Measurements from ENCODE around the gene MRPL24.
"Not testable (repeated sequence)": the region's sequence is repeated elsewhere in the genome, so short reads cannot be mapped to it uniquely, and the experiment has no call there.

MRPL24 gene

DNA sequence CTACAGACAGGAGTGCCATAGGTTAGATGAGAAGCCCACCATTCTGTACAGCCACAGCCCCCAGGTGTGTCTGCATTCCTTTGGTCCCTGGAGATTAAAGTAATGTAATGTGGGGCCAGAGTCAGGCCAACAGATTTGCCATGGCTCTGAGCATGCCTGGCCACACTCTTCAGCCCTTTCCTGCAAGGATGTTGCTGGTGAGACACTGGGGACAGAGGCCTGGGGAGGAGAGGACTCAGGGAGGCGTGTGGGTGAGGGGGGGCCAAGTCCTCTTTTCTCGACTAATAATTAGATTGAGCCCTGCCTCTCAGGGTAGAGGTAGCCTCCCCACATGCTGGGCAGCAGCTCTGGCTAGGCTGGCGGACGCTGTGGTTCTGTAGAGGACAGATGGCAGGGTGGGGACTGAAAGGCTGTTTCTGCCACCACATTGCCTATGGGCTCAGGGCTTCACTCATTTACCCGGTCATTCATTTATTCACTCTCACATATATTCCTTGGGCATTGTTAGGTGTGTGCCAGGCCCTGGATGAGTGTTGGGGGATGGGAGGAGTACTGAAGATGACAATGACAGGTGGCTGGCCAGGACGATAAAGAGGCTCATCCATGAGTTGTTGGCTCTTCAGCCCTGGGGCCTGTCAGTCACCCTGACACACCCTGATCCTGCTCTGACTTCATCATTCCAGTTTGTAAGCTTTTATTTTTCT lies 19.4 kb upstream of the MRPL24 start:
- no peaks in the 10 kb centered on the region for H3K9me3 ChIP-seq (replicated peaks; ENCODE audit: insufficient read depth, low read length)
- H3K4me3 ChIP-seq (ENCODE audit: low read length): no peak overlapping the region
- no peaks in the 10 kb centered on the region for H3K9me2 ChIP-seq (replicated peaks; ENCODE audit: insufficient read depth, low read length)
- no peak overlapping the region for H3K4me2 ChIP-seq (ENCODE audit: low read depth, low read length)
- H3K4me1 ChIP-seq (ENCODE audit: low read length): no peaks in the 10 kb centered on the region
- H3K27me3 ChIP-seq (replicated peaks; ENCODE audit: insufficient read depth, low read length): no peaks in the 10 kb centered on the region
- no peaks in the 10 kb centered on the region for H3K36me3 ChIP-seq (replicated peaks; ENCODE audit: insufficient read depth, low read length)
- no peaks in the 10 kb centered on the region for H3K79me2 ChIP-seq (ENCODE audit: low read length)
- no peak overlapping the region for H3K9ac ChIP-seq (ENCODE audit: low read length)
- H4K20me1 ChIP-seq (ENCODE audit: insufficient read depth, low read length): no peaks in the 10 kb centered on the region
- no peak for DNase-seq
- no peaks in the 10 kb centered on the region for H3F3A ChIP-seq (ENCODE audit: insufficient read depth, low read length)
- H3K27ac ChIP-seq (ENCODE audit: low read length): no peak overlapping the region
- no peak for TF ChIP-seq EZH2 (optimal IDR thresholded peaks at IDR 0.05; ENCODE audit: low read depth, low read length)
- TF ChIP-seq, protein P1, sequence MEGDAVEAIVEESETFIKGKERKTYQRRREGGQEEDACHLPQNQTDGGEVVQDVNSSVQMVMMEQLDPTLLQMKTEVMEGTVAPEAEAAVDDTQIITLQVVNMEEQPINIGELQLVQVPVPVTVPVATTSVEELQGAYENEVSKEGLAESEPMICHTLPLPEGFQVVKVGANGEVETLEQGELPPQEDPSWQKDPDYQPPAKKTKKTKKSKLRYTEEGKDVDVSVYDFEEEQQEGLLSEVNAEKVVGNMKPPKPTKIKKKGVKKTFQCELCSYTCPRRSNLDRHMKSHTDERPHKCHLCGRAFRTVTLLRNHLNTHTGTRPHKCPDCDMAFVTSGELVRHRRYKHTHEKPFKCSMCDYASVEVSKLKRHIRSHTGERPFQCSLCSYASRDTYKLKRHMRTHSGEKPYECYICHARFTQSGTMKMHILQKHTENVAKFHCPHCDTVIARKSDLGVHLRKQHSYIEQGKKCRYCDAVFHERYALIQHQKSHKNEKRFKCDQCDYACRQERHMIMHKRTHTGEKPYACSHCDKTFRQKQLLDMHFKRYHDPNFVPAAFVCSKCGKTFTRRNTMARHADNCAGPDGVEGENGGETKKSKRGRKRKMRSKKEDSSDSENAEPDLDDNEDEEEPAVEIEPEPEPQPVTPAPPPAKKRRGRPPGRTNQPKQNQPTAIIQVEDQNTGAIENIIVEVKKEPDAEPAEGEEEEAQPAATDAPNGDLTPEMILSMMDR (IDR thresholded peaks at IDR 0.05; ENCODE audit: low read length): no peak
- no peak for TF ChIP-seq EZH2phosphoT487 (IDR thresholded peaks at IDR 0.05; ENCODE audit: low read length)
- H2AFZ ChIP-seq (ENCODE audit: low read length): no peak overlapping the region

DNA sequence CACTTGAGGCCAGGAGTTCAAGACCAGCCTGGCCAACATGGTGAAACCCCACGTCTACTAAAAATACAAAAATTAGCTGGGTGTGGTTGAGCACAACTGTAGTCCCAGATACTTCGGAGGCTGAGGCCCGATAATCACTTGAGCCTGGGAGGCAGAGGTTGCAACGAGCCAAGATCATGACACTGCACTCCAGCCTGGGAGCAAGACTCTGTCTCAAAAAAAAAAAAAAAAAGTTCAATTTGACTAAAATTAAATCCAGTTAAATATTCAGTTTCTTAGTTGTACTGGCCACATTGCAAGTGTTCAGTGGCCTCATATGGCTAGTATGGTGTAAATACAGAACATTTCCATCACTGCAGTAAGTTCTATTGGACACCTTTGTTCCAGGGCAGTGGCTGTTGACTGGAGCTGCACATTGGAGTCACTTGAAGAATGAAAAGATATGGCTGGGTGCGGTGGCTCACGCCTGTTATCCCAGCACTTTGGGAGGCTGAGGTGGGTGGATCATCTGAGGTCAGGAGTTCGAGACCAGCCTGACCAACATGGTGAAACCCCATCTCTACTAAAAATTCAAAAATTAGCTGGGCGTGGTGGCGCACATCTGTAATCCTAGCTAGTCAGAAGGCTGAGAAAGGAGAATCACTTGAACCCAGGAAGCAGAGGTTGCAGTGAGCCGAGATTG lies 16.8 kb upstream of the MRPL24 start:
- not testable (repeated sequence) for H2AFZ ChIP-seq (ENCODE audit: low read length); H3K36me3 ChIP-seq (replicated peaks; ENCODE audit: insufficient read depth, low read length); H3F3A ChIP-seq (ENCODE audit: insufficient read depth, low read length); H3K27me3 ChIP-seq (replicated peaks; ENCODE audit: insufficient read depth, low read length); H3K9me2 ChIP-seq (replicated peaks; ENCODE audit: insufficient read depth, low read length); H3K79me2 ChIP-seq (ENCODE audit: low read length); H3K9ac ChIP-seq (ENCODE audit: low read length); H3K4me1 ChIP-seq (ENCODE audit: low read length); H3K4me3 ChIP-seq (ENCODE audit: low read length); H3K9me3 ChIP-seq (replicated peaks; ENCODE audit: insufficient read depth, low read length); H4K20me1 ChIP-seq (ENCODE audit: insufficient read depth, low read length); DNase-seq; H3K27ac ChIP-seq (ENCODE audit: low read length); H3K4me2 ChIP-seq (ENCODE audit: low read depth, low read length)

DNA sequence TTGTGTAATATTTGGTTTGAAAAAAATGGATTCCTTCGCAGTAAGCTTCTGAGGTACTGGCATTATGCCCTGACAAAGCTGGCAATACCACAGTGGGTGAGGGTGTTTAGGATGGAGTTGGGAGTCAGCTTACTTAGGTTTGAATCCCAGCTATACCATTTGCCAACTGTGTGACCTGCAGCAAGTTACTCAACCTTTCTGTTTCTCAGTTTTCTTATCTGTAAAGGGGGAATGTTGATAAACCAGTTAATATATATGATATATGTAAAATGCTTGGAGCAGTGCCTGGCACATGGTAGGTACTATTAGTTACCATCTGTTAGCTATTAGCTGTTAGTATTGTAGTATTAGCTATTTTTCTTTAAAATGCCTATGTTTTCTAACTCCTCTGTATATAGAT lies 15.5 kb upstream of the MRPL24 start:
- H4K20me1 ChIP-seq (ENCODE audit: insufficient read depth, low read length): no peaks in the 10 kb centered on the region
- no peaks in the 10 kb centered on the region for H3F3A ChIP-seq (ENCODE audit: insufficient read depth, low read length)
- H3K27ac ChIP-seq (ENCODE audit: low read length): no peak overlapping the region
- no peak overlapping the region for H2AFZ ChIP-seq (ENCODE audit: low read length)
- TF ChIP-seq, protein P1 (IDR thresholded peaks at IDR 0.05; ENCODE audit: low read length): no peak
- TF ChIP-seq EZH2phosphoT487 (IDR thresholded peaks at IDR 0.05; ENCODE audit: low read length): no peak
- no peak for TF ChIP-seq EZH2 (optimal IDR thresholded peaks at IDR 0.05; ENCODE audit: low read depth, low read length)
- no peak overlapping the region for H3K9ac ChIP-seq (ENCODE audit: low read length)
- H3K27me3 ChIP-seq (replicated peaks; ENCODE audit: insufficient read depth, low read length): no peaks in the 10 kb centered on the region
- H3K36me3 ChIP-seq (replicated peaks; ENCODE audit: insufficient read depth, low read length): no peaks in the 10 kb centered on the region
- peaks cover 6% of the 10 kb centered on the region for H3K4me1 ChIP-seq (ENCODE audit: low read length)
- H3K9me3 ChIP-seq (replicated peaks; ENCODE audit: insufficient read depth, low read length): no peaks in the 10 kb centered on the region
- peaks cover 17% of the 10 kb centered on the region for H3K79me2 ChIP-seq (ENCODE audit: low read length)
- H3K4me2 ChIP-seq (ENCODE audit: low read depth, low read length): no peak overlapping the region
- no peaks in the 10 kb centered on the region for H3K9me2 ChIP-seq (replicated peaks; ENCODE audit: insufficient read depth, low read length)
- DNase-seq: no peak
- no peak overlapping the region for H3K4me3 ChIP-seq (ENCODE audit: low read length)

DNA sequence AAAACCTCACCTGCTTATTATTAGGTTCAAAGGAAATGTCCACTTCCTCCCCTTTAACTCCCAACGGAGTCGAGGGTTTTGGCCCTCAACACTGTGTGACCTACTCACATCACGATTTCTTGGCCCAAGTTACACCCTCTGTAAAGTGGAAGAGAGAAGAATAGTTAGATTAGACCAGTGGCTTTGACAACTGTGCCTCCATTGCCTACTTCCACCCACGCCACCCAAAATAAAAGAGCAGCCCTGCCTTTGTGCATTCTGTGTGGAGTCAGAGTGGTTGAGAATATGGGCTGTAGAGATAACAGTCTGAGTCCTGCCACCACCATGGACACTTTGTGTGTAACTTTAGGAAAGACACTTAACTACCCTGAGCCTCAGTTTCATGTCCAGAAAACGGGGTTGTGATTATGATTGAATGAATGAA lies 14.7 kb upstream of the MRPL24 start:
- Histone ChIP-seq H3K27ac (ENCODE audit: low read length) (no peak overlapping the region), H3K9me2 (replicated peaks; ENCODE audit: insufficient read depth, low read length) (no peaks in the 10 kb centered on the region), H4K20me1 (ENCODE audit: insufficient read depth, low read length) (no peaks in the 10 kb centered on the region), H3K79me2 (ENCODE audit: low read length) (peaks cover 24% of the 10 kb centered on the region), H3K9ac (ENCODE audit: low read length) (no peak overlapping the region), H3K4me1 (ENCODE audit: low read length) (peaks cover 6% of the 10 kb centered on the region), H3F3A (ENCODE audit: insufficient read depth, low read length) (peaks cover 3% of the 10 kb centered on the region; the same call in 1 of the 2 replicates), H3K4me2 (ENCODE audit: low read depth, low read length) (no peak overlapping the region), H3K36me3 (replicated peaks; ENCODE audit: insufficient read depth, low read length) (no peaks in the 10 kb centered on the region), H3K9me3 (replicated peaks; ENCODE audit: insufficient read depth, low read length) (no peaks in the 10 kb centered on the region), H3K27me3 (replicated peaks; ENCODE audit: insufficient read depth, low read length) (no peaks in the 10 kb centered on the region), H2AFZ (ENCODE audit: low read length) (no peak overlapping the region), H3K4me3 (ENCODE audit: low read length) (no peak overlapping the region)
- TF ChIP-seq EZH2 (optimal IDR thresholded peaks at IDR 0.05; ENCODE audit: low read depth, low read length) (no peak), EZH2phosphoT487 (IDR thresholded peaks at IDR 0.05; ENCODE audit: low read length) (no peak)
- TF ChIP-seq, protein P1 (IDR thresholded peaks at IDR 0.05; ENCODE audit: low read length): no peak
- no peak for DNase-seq

Measured in MM.1S (cell line).